K562 (cell line): ENCODE results near the gene NTN1. TPM values are rescaled to one million over a fixed set of nuclear protein-coding genes. Genes with fewer than 3 reads are reported as not detected.

Experiments
- ATAC-seq: fragments of 200-7000 bp; cut with Tn5 transposase; 3 replicates; pipeline ENCODE4 v1.9.1; 2020; ENCODE audit warnings: moderate library complexity
- BruUV-seq: library from RNA; stranded (reverse); fragments of 400-500 nt; replicated peaks from 2 replicates; lab custom pipeline; 2021; lab: Mats Ljungman, UMichigan
- CTCF ChIA-PET: fragments of 300-600 bp; formaldehyde crosslinking; extraction: SDS; loops from one replicate; lab custom pipeline; 2021; ENCODE audit warnings: low intra/inter-chr PET ratio; lab: Yijun Ruan, JAX
- POLR2A ChIA-PET: fragments of 300-600, 350-650 bp; sonication (Branson Sonifier 250); formaldehyde crosslinking; extraction: SDS; loops from one replicate; lab custom pipeline; 2021; ENCODE audit warnings: antibody characterized with exemption, inconsistent platforms; lab: Yijun Ruan, JAX
- DNase-seq, 4 experiments: peaks; one replicate each; pipeline versions ENCODE4 v3.0.0 to v3.0.0-alpha.2; 2011 to 2018; ENCODE audit warnings: low spot score in 3 of 4, mixed read lengths in 3 of 4; ENCODE audit errors: extremely low read depth in 1 of 4
- FAIRE-seq: peaks from 2 replicates; lab custom pipeline; 2011; peaks lifted over from hg19 to GRCh38; lab: Jason Lieb, UNC
- H2AFZ ChIP-seq: 2 replicates; pipeline ENCODE4 v1.6.0; 2011; ENCODE audit warnings: low read depth, low read length, control low read depth, inconsistent platforms
- H3K27ac ChIP-seq: fragments of 200-600 bp; 3 replicates; pipeline ENCODE4 v1.8.0; 2011; ENCODE audit warnings: low read depth, mild to moderate bottlenecking, control low read depth, inconsistent platforms, low read length, moderate library complexity, mixed read lengths; ENCODE audit errors: extremely low read depth
- H3K27me3 ChIP-seq, 2 experiments: fragments of 300-600 bp in 1 of 2; 2 replicates in 1 of 2; 3 replicates in 1 of 2; pipeline versions ENCODE4 v1.6.0 to v1.8.0; 2011; ENCODE audit warnings: inconsistent platforms in 2 of 2, low read length in 2 of 2, mild to moderate bottlenecking in 1 of 2, mixed read lengths in 1 of 2, moderate library complexity in 1 of 2; ENCODE audit not compliant: control insufficient read depth in 2 of 2, insufficient read depth in 2 of 2
- H3K36me3 ChIP-seq: fragments of 300-600 bp; 3 replicates; pipeline ENCODE4 v1.8.0; 2011; ENCODE audit warnings: mild to moderate bottlenecking, low read length, inconsistent platforms; ENCODE audit not compliant: control insufficient read depth, insufficient read depth
- H3K4me1 ChIP-seq, 2 experiments: fragments of 200-600 bp in 1 of 2; replicated peaks in 1 of 2; 2 replicates in 1 of 2; 3 replicates in 1 of 2; pipeline versions ENCODE4 v1.5.1 to v1.8.0; 2011; ENCODE audit warnings: inconsistent platforms in 2 of 2, low read length in 2 of 2, mild to moderate bottlenecking in 1 of 2, mixed read lengths in 1 of 2, moderate library complexity in 1 of 2; ENCODE audit not compliant: control insufficient read depth in 2 of 2, insufficient read depth in 2 of 2
- H3K4me2 ChIP-seq: 2 replicates; pipeline ENCODE4 v1.6.1; 2011; ENCODE audit warnings: low read length, control low read depth, inconsistent platforms, mixed read lengths; ENCODE audit not compliant: insufficient read depth
- H3K4me3 ChIP-seq: fragments of 200-600 bp; sonication (generic), shearing (Covaris generic); 2 replicates; pipeline ENCODE4 v1.5.1; 2016; ENCODE audit warnings: control low read depth, inconsistent platforms
- H3K79me2 ChIP-seq: fragments of 200-600 bp; 3 replicates; pipeline ENCODE4 v1.8.0; 2011; ENCODE audit warnings: low read length, inconsistent platforms; ENCODE audit not compliant: control insufficient read depth, insufficient read depth
- H3K9ac ChIP-seq, 2 experiments: 2 replicates each; pipeline versions ENCODE4 v1.6.0 to v1.6.1; 2011; ENCODE audit warnings: low read depth in 2 of 2, low read length in 2 of 2, control low read depth in 1 of 2, inconsistent platforms in 1 of 2, mild to moderate bottlenecking in 1 of 2, mixed read lengths in 1 of 2; ENCODE audit not compliant: insufficient read depth in 1 of 2
- H3K9me1 ChIP-seq: one replicate; pipeline ENCODE4 v1.6.0; 2011; ENCODE audit warnings: inconsistent platforms, mild to moderate bottlenecking, low read length, moderate library complexity; ENCODE audit not compliant: control insufficient read depth, insufficient read depth
- H3K9me3 ChIP-seq: replicated peaks from 2 replicates; pipeline ENCODE4 v1.5.1; 2011; ENCODE audit warnings: low read depth, low read length, inconsistent platforms; ENCODE audit not compliant: control insufficient read depth, insufficient read depth
- H4K20me1 ChIP-seq: replicated peaks from 2 replicates; pipeline ENCODE4 v1.6.1; 2011; ENCODE audit warnings: low read length, inconsistent platforms, mixed read lengths; ENCODE audit not compliant: control insufficient read depth, insufficient read depth
- GMEB1 ChIP-seq: fragments of 250-450 bp; sonication (Bioruptor Pico); IDR thresholded peaks from 2 replicates; pipeline ENCODE4 v1.4.0; 2020; ENCODE audit warnings: mild to moderate bottlenecking
- JUND ChIP-seq, 2 experiments: IDR thresholded peaks; 2 replicates in 1 of 2; 3 replicates in 1 of 2; pipeline ENCODE4 v1.6.1; 2011; ENCODE audit warnings: borderline replicate concordance in 2 of 2, low read depth in 2 of 2, low read length in 2 of 2, improper control_type of control experiment in 1 of 2, missing biosample characterization in 1 of 2, missing genetic modification characterization in 1 of 2, missing genetic modification reagents in 1 of 2
- NFE2L1 ChIP-seq: fragments of 450-650 bp; IDR thresholded peaks from 2 replicates; pipeline ENCODE4 v1.6.1; 2016; ENCODE audit warnings: missing genetic modification characterization, low read depth, mild to moderate bottlenecking, missing compliant biosample characterization, moderate library complexity, borderline replicate concordance
- ZBED1 ChIP-seq: IDR thresholded peaks from 2 replicates; pipeline ENCODE4 v1.6.1; 2014
- ZSCAN32 ChIP-seq: fragments of 450-650 bp; formaldehyde crosslinking; IDR thresholded peaks from 2 replicates; pipeline ENCODE4 v1.4.0; 2020; ENCODE audit warnings: mild to moderate bottlenecking, moderate library complexity
- WGBS: fragments of 100-300 bp; shearing (Covaris generic); methylation state at CpG from one replicate; pipeline ENCODE4 v1.1.6; 2016; ENCODE audit warnings: low coverage, mixed read lengths; ENCODE audit not compliant: insufficient coverage; ENCODE audit errors: missing lambda C conversion rate; 5-methylcytosine and 5-hydroxymethylcytosine counted together
- in situ Hi-C: fragments of 300-500 bp; cut with MboI; formaldehyde crosslinking; loops from 4 replicates; pipeline ENCODE4 v1.15.0; 2018; ENCODE audit warnings: inconsistent platforms, mixed read lengths
- intact Hi-C: fragments of 100-400 bp; cut with micrococcal nuclease; formaldehyde crosslinking; loops from 2 replicates; pipeline ENCODE4 v1.14.2; 2022
- polyA plus RNA-seq, 8 experiments: library from polyadenylated mRNA; depleted of rRNA in 4 of 8; stranded (reverse) in 5 of 8; unstranded in 3 of 8; fragments of >200 nt; fragmentation: Nextera tagmentation in 2 of 8; fragmentation: Illumina TruSeq in 1 of 8; extraction: Ambion mirVana in 2 of 8; extraction: Trizol in 1 of 8; gene quantifications; 2 replicates each; pipeline versions ENCODE4 v1.2.1 to v1.2.3, GENCODE V29; 2011 to 2014; ENCODE audit warnings: inconsistent platforms in 1 of 8, missing spikeins in 1 of 8
- total RNA-seq, 7 experiments: library from RNA; depleted of rRNA in 6 of 7; stranded (reverse); fragments of >200 nt in 6 of 7; fragmentation: Illumina TruSeq in 2 of 7; extraction: Trizol in 2 of 7; gene quantifications; 2 replicates each; pipeline versions ENCODE4 v1.2.1 to v1.2.3, GENCODE V29; 2011 to 2021; ENCODE audit warnings: low replicate concordance in 1 of 7

Gene NTN1
- total and polyA plus RNA-seq, 9 of the 15 experiments (the other 6 are each of a cell fraction or from before 2014, with no cell fraction given): 0.02 TPM; not detected in 8

GRCh38 chr17:9003355-9004131 lies 17.8 kb upstream of the NTN1 start (continued):
- TF ChIP-seq GMEB1 (no peak), ZBED1 (no peak), JUND (IDR thresholded peaks at IDR 0.05; ENCODE audit: borderline replicate concordance, low read depth, low read length) (no peak), JUND (tag; IDR thresholded peaks at IDR 0.05; ENCODE audit: borderline replicate concordance, low read depth, low read length) (no peak)

GRCh38 chr17:9004132-9004960 lies 17.0 kb upstream of the NTN1 start:
- peaks cover 0 to 21% of the 10 kb centered on the region in 2 experiments; a peak in 2 of 5 replicates for H3K27me3 ChIP-seq
- H2AFZ ChIP-seq: no peak overlapping the region
- BruUV-seq: no TSS peak
- no peak for DNase-seq
- ATAC-seq: no peak
- POLR2A ChIA-PET: no interaction called here
- H3K4me2 ChIP-seq: no peak overlapping the region
- CTCF ChIA-PET: no interaction called here
- no peak for TF ChIP-seq NFE2L1
- TF ChIP-seq ZSCAN32 (CRISPR knock-in tag): no peak
- TF ChIP-seq, all 486 proteins: peak for 0
- 25% methylated on average over 30 of the region's 58 CpGs for WGBS
- Histone ChIP-seq H3K27ac (no peak overlapping the region), H3K9me3 (no peaks in the 10 kb centered on the region), H3K9ac (no peak overlapping the region), H3K79me2 (no peaks in the 10 kb centered on the region), H4K20me1 (no peaks in the 10 kb centered on the region), H3K9me1 (no peaks in the 10 kb centered on the region), H3K4me1 (no peaks in the 10 kb centered on the region), H3K36me3 (no peaks in the 10 kb centered on the region), H3K4me3 (no peak overlapping the region)
- no peak for FAIRE-seq
- intact Hi-C loops (no loop called here), in situ Hi-C loops (no loop called here)
